HT1080 (cell line): Measurements from ENCODE around the gene MINDY2. TPM values are rescaled to one million over a fixed set of nuclear protein-coding genes. Genes with fewer than 3 reads are reported as not detected.

ENCODE experiments used
- DNase-seq: peaks from one replicate; pipeline ENCODE4 v3.0.0-alpha.2; 2015; ENCODE audit warnings: low read depth
- polyA plus RNA-seq, 2 experiments: library from polyadenylated mRNA; depleted of rRNA; stranded (reverse); fragments of >200 nt; gene quantifications; 2 replicates each; pipeline ENCODE4 v1.2.3, GENCODE V29; 2015
- total RNA-seq: library from RNA; depleted of rRNA; stranded (reverse); fragments of >200 nt; shearing (Covaris generic); gene quantifications from 2 replicates; pipeline ENCODE4 v1.2.3, GENCODE V29; 2014; rRNA removed

Gene MINDY2
- 5.3 and 6.1 TPM in 2 replicates for total RNA-seq
- 3.4 and 5.3 TPM in 2 replicates for polyA plus RNA-seq (2015; cell fraction: cytosol; rRNA removed)
- 4.0 and 4.9 TPM in 2 replicates for polyA plus RNA-seq (2015; cell fraction: nucleus; rRNA removed)

GRCh38 chr15:58770857-58771620 lies at the start of gene MINDY2:
MINDY2 (plus strand) TSS chr15:58771302; CDS start chr15:58771396, 94 bp downstream.
- peak; percentile 99 for DNase-seq

- no peak for DNase-seq
Observed at GRCh38 chr15:58724466-58724865, 46.6 kb upstream of the MINDY2 start.

GRCh38 chr15:58726867-58727266 lies 44.2 kb upstream of the MINDY2 start:
- DNase-seq: no peak

GRCh38 chr15:58731756-58732535 lies 39.2 kb upstream of the MINDY2 start:
- peak; percentile 87 for DNase-seq

GRCh38 chr15:58732625-58733363 lies 38.3 kb upstream of the MINDY2 start:
- DNase-seq: no peak

- DNase-seq: no peak
Observed at GRCh38 chr15:58734859-58735258, 36.2 kb upstream of the MINDY2 start.

- DNase-seq: no peak
Observed at GRCh38 chr15:58736018-58736643, 35.0 kb upstream of the MINDY2 start.

GRCh38 chr15:58737298-58737697 lies 33.8 kb upstream of the MINDY2 start:
- no peak for DNase-seq

- peak; percentile 38 for DNase-seq
Observed at GRCh38 chr15:58738046-58738707, 32.9 kb upstream of the MINDY2 start.

GRCh38 chr15:58740436-58740835 lies 30.7 kb upstream of the MINDY2 start:
- no peak for DNase-seq

- DNase-seq: no peak
Observed at GRCh38 chr15:58741032-58741431, 30.1 kb upstream of the MINDY2 start.

GRCh38 chr15:58742022-58742813 lies 28.9 kb upstream of the MINDY2 start:
- DNase-seq: peak; percentile 8

- DNase-seq: no peak
Observed at GRCh38 chr15:58742819-58743502, 28.1 kb upstream of the MINDY2 start.

GRCh38 chr15:58746174-58746573 lies 24.9 kb upstream of the MINDY2 start:
- no peak for DNase-seq

GRCh38 chr15:58748040-58748851 lies 22.9 kb upstream of the MINDY2 start:
- no peak for DNase-seq

- DNase-seq: peak; percentile 33
Observed at GRCh38 chr15:58748852-58749531, 22.1 kb upstream of the MINDY2 start.

- peak; percentile 99 for DNase-seq
Observed at GRCh38 chr15:58749532-58750337, 21.4 kb upstream of the MINDY2 start, which contains the start of gene ADAM10. ADAM10 (minus strand) TSS chr15:58749707; CDS start chr15:58749534, 173 bp downstream.
